Astrocyte (in vitro differentiated cells and primary cell): Measurements from ENCODE around the gene SH3PXD2B. TPM values are rescaled to one million over a fixed set of nuclear protein-coding genes. Genes with fewer than 3 reads are reported as not detected.

Experiments
- DNase-seq: peaks from one replicate; pipeline ENCODE4 v3.0.0-alpha.2; 2010; ENCODE audit warnings: low read depth
- FAIRE-seq: peaks from 2 replicates; lab custom pipeline; 2011; peaks lifted over from hg19 to GRCh38; lab: Jason Lieb, UNC
- H2AFZ ChIP-seq: 2 replicates; pipeline ENCODE4 v1.6.0; 2012; ENCODE audit warnings: low read depth, low read length, inconsistent platforms
- H3K27ac ChIP-seq: 2 replicates; pipeline ENCODE4 v1.5.1; 2011; ENCODE audit warnings: low read depth, low read length, inconsistent platforms
- H3K27me3 ChIP-seq: 2 replicates; pipeline ENCODE4 v1.6.0; 2011; ENCODE audit warnings: low read length, inconsistent platforms; ENCODE audit not compliant: insufficient read depth
- H3K36me3 ChIP-seq: 2 replicates; pipeline ENCODE4 v1.5.1; 2011; ENCODE audit warnings: low read length, inconsistent platforms; ENCODE audit not compliant: insufficient read depth
- H3K4me1 ChIP-seq: 2 replicates; pipeline ENCODE4 v1.5.1; 2011; ENCODE audit warnings: low read length, inconsistent platforms; ENCODE audit not compliant: insufficient read depth
- H3K4me2 ChIP-seq: 2 replicates; pipeline ENCODE4 v1.6.0; 2012; ENCODE audit warnings: low read length, inconsistent platforms
- H3K4me3 ChIP-seq: 2 replicates; pipeline ENCODE4 v1.5.1; 2011; ENCODE audit warnings: low read depth, mild to moderate bottlenecking, low read length, inconsistent platforms; ENCODE audit not compliant: insufficient read depth
- H3K79me2 ChIP-seq: 2 replicates; pipeline ENCODE4 v1.6.0; 2012; ENCODE audit warnings: mild to moderate bottlenecking, low read length, inconsistent platforms; ENCODE audit not compliant: insufficient read depth
- H3K9ac ChIP-seq: 2 replicates; pipeline ENCODE4 v1.6.0; 2012; ENCODE audit warnings: mild to moderate bottlenecking, low read length, inconsistent platforms
- H3K9me3 ChIP-seq: 2 replicates; pipeline ENCODE4 v1.5.1; 2012; ENCODE audit warnings: low read depth, mild to moderate bottlenecking, low read length, inconsistent platforms; ENCODE audit not compliant: insufficient read depth
- H4K20me1 ChIP-seq: 2 replicates; pipeline ENCODE4 v1.6.0; 2012; ENCODE audit warnings: low read length, inconsistent platforms; ENCODE audit not compliant: insufficient read depth
- H3K27ac Mint-ChIP-seq: one replicate; pipeline ENCODE4 v1.8.0; 2021; ENCODE audit warnings: mild to moderate bottlenecking, mixed read lengths; ENCODE audit not compliant: unreplicated experiment
- H3K27me3 Mint-ChIP-seq: one replicate; pipeline ENCODE4 v1.8.0; 2021; ENCODE audit warnings: low read depth, mixed read lengths; ENCODE audit not compliant: unreplicated experiment
- H3K36me3 Mint-ChIP-seq: one replicate; pipeline ENCODE4 v1.8.0; 2021; ENCODE audit warnings: low read depth, mixed read lengths; ENCODE audit not compliant: unreplicated experiment
- H3K4me1 Mint-ChIP-seq: one replicate; pipeline ENCODE4 v1.8.0; 2021; ENCODE audit warnings: low read depth, mixed read lengths; ENCODE audit not compliant: unreplicated experiment
- H3K4me3 Mint-ChIP-seq: one replicate; pipeline ENCODE4 v1.8.0; 2021; ENCODE audit warnings: mild to moderate bottlenecking, moderate library complexity, mixed read lengths; ENCODE audit not compliant: unreplicated experiment
- H3K9me3 Mint-ChIP-seq: one replicate; pipeline ENCODE4 v1.8.0; 2021; ENCODE audit warnings: mild to moderate bottlenecking, mixed read lengths; ENCODE audit not compliant: unreplicated experiment
- CTCF ChIP-seq: IDR thresholded peaks from 2 replicates; pipeline ENCODE4 v1.5.1; 2011; ENCODE audit warnings: low read depth, mild to moderate bottlenecking, inconsistent platforms, low read length, moderate library complexity; ENCODE audit not compliant: insufficient read depth
- EZH2 ChIP-seq: IDR thresholded peaks from 2 replicates; pipeline ENCODE4 v1.6.1; 2012; ENCODE audit warnings: mild to moderate bottlenecking, low read length, inconsistent platforms; ENCODE audit not compliant: insufficient read depth
- total RNA-seq: library from RNA; stranded (reverse); gene quantifications from 2 replicates; pipeline ENCODE4 v1.2.1, GENCODE V29; 2021

SH3PXD2B gene
- total RNA-seq, 1 donor from 2014 or later, result 66.0 TPM

- H3K4me1 ChIP-seq, result no peaks in the 10 kb centered on the region
- no peaks in the 10 kb centered on the region for H3K36me3 Mint-ChIP-seq
- no peak overlapping the region for H3K27ac ChIP-seq
- H3K4me1 Mint-ChIP-seq, result peaks cover 13% of the 10 kb centered on the region
- no peak overlapping the region for H3K4me3 Mint-ChIP-seq
- no peak for DNase-seq
- H3K9ac ChIP-seq, result no peak overlapping the region
- H3K36me3 ChIP-seq, result no peaks in the 10 kb centered on the region
- H3K27me3 ChIP-seq, result peaks cover 13% of the 10 kb centered on the region
- H3K79me2 ChIP-seq, result no peaks in the 10 kb centered on the region
- H3K9me3 Mint-ChIP-seq, result no peaks in the 10 kb centered on the region
- no peak overlapping the region for H3K4me3 ChIP-seq
- FAIRE-seq, result no peak
- no peak overlapping the region for H2AFZ ChIP-seq
- no peak overlapping the region for H3K4me2 ChIP-seq
- H3K9me3 ChIP-seq, result no peaks in the 10 kb centered on the region
- TF ChIP-seq EZH2 (no peak), CTCF (no peak)
- H3K27me3 Mint-ChIP-seq, result peaks cover 10% of the 10 kb centered on the region
- H4K20me1 ChIP-seq, result no peaks in the 10 kb centered on the region
- no peak overlapping the region for H3K27ac Mint-ChIP-seq
Observed at GRCh38 chr5:172478256-172478655, 23.9 kb upstream of the SH3PXD2B start.

- Histone ChIP-seq H3K9ac (no peak overlapping the region), H3K4me3 (no peak overlapping the region), H3K27ac (no peak overlapping the region), H4K20me1 (no peaks in the 10 kb centered on the region), H3K4me2 (no peak overlapping the region), H3K4me1 (no peaks in the 10 kb centered on the region), H3K9me3 (no peaks in the 10 kb centered on the region), H3K79me2 (no peaks in the 10 kb centered on the region), H2AFZ (no peak overlapping the region), H3K27me3 (peaks cover 13% of the 10 kb centered on the region), H3K36me3 (no peaks in the 10 kb centered on the region)
- Mint-ChIP-seq H3K36me3 (no peaks in the 10 kb centered on the region), H3K4me3 (no peak overlapping the region), H3K9me3 (no peaks in the 10 kb centered on the region), H3K27me3 (peaks cover 11% of the 10 kb centered on the region), H3K4me1 (peaks cover 13% of the 10 kb centered on the region), H3K27ac (no peak overlapping the region)
- FAIRE-seq, result no peak
- TF ChIP-seq CTCF (no peak), EZH2 (no peak)
- DNase-seq, result peak; percentile 22
Observed at GRCh38 chr5:172477466-172477865, 23.1 kb upstream of the SH3PXD2B start.

- FAIRE-seq (no peak), DNase-seq (no peak)
- Histone ChIP-seq H4K20me1 (no peaks in the 10 kb centered on the region), H3K9me3 (no peaks in the 10 kb centered on the region), H3K4me3 (no peak overlapping the region), H3K36me3 (no peaks in the 10 kb centered on the region), H3K9ac (no peak overlapping the region), H2AFZ (no peak overlapping the region), H3K27ac (no peak overlapping the region), H3K4me2 (no peak overlapping the region), H3K79me2 (no peaks in the 10 kb centered on the region), H3K4me1 (no peaks in the 10 kb centered on the region), H3K27me3 (peaks cover 18% of the 10 kb centered on the region)
- no peaks in the 10 kb centered on the region for H3K36me3 Mint-ChIP-seq
- TF ChIP-seq CTCF, result no peak
- TF ChIP-seq EZH2, result no peak
- no peaks in the 10 kb centered on the region for H3K9me3 Mint-ChIP-seq
- H3K4me3 Mint-ChIP-seq, result no peak overlapping the region
- H3K27ac Mint-ChIP-seq, result no peak overlapping the region
- peaks cover 18% of the 10 kb centered on the region for H3K27me3 Mint-ChIP-seq
- H3K4me1 Mint-ChIP-seq, result peaks cover 6% of the 10 kb centered on the region
Observed at GRCh38 chr5:172474293-172474692, 20.0 kb upstream of the SH3PXD2B start.
